Diencephalon (tissue), 1 donor: Measurements from ENCODE around the gene ZNF584. TPM values are rescaled to one million over a fixed set of nuclear protein-coding genes. Genes with fewer than 3 reads are reported as not detected.

ENCODE experiments used
- small RNA-seq: library from RNA; depleted of rRNA; stranded (forward); fragments of <200 nt; gene quantifications from one replicate; pipeline ENCODE3, GENCODE V24; 2014
- total RNA-seq: library from RNA; depleted of rRNA; stranded (reverse); fragments of >200 nt; gene quantifications from one replicate; pipeline ENCODE4 v1.2.3, GENCODE V29; 2014

Gene ZNF584
- 21.0 TPM for total RNA-seq

DNA sequence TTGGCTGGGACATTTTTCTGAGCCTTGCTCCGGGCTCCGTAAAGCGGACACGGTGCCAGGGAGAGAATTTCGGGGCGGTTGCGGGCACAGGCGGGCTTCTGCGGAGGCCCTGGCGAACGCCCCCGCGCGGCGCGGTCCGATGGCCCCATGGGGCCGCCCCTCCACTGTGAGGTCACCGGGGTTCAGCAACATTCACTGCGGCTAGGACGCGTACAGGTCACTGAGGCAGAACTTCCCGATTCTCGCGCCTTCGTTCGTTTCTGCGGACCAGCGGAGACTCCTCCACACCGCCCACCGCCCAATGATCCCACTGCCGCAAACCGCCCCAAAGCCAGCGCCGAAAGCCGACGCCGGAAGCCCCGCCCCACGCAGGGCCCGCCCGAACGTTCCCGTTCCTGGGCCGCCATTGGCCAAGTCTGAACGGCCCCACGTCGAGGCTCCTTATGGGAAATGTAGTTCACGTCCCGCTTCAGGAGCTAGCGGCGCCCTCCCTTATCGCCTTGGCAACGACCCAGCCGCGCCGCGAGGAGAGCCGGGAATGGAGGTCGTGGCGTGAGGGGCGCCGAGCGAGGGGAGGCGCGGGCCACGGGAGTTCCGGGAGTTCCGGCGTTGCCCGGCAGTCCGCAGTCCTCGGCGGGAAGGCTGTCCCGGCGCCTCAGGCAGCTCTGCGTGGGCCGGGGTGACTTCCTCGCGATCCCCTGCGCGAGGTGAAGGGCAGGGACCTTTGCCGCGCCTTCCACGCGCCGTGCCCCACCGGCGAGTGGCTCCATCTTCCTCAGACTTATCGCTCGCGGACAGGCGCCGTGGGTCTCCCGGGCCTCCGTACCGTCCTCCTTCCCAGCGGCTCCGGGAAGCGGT lies at the start of gene ZNF584:
Gene ZNF584, plus strand, starts transcription at position 498 of the 858 bp plus-strand sequence. CDS start 499 bp downstream, outside the sequence.

DNA sequence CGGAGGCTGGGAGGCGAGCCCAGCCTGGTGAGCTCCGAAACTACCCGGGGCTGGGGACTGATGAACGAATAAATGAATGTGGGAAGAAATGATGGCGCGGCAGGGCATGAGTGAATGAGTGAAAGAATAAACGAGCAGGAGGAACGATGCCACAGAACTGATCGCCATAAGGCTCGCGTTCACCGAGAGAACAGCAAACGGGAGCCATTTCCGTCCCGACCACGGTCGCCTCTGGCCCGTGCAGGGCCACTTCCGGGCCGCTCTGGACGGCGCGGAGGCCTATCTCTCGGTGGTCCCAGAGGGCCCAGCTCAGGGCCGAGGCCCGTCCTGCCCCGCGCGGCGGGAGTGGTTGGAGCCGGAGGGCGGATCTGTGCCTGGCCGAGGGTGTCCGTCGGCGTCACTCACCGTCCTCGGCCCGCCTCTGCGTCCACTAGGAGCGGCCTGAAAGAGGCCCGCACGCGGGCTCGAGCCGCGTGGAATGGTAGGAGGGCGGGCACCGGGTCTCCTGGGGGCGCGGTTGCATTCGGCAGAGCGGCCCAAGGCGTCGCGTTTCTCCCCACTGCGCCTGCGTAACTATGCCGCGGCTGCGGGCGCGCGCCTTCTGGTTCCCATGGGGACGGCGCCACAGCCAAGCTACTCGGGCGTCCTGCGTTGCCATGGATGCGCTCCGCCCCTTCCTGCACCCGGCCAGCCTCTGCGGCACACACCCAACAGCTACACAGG lies 46.0 kb upstream of the ZNF584 start, which contains the start of gene ZNF497:
Gene ZNF497, minus strand, starts transcription at position 480 of the 723 bp plus-strand sequence. CDS start 5,116 bp downstream, outside the sequence.

GRCh38 chr19:58380662-58381459 lies 27.6 kb upstream of the ZNF584 start, which contains the start of gene ZNF837:
TSS of gene ZNF837 (minus strand) at chr19:58381030. CDS start at chr19:58369332, 11,698 bp downstream.

GRCh38 chr19:58386576-58387337 lies 21.7 kb upstream of the ZNF584 start, which contains the start of gene RPS5:
TSS of gene RPS5 (plus strand) at chr19:58387269. CDS start at chr19:58388138, 869 bp downstream.

GRCh38 chr19:58395220-58395978 lies 13.1 kb upstream of the ZNF584 start, which contains the start of gene RNF225:
TSS of gene RNF225 (plus strand) at chr19:58395656. CDS start at chr19:58396090, 434 bp downstream.

GRCh38 chr19:58439576-58440554 lies 31.4 kb downstream of the ZNF584 start, which contains the start of gene ZNF132:
TSS of gene ZNF132 (minus strand) at chr19:58440153. CDS start at chr19:58439821, 332 bp downstream.

DNA sequence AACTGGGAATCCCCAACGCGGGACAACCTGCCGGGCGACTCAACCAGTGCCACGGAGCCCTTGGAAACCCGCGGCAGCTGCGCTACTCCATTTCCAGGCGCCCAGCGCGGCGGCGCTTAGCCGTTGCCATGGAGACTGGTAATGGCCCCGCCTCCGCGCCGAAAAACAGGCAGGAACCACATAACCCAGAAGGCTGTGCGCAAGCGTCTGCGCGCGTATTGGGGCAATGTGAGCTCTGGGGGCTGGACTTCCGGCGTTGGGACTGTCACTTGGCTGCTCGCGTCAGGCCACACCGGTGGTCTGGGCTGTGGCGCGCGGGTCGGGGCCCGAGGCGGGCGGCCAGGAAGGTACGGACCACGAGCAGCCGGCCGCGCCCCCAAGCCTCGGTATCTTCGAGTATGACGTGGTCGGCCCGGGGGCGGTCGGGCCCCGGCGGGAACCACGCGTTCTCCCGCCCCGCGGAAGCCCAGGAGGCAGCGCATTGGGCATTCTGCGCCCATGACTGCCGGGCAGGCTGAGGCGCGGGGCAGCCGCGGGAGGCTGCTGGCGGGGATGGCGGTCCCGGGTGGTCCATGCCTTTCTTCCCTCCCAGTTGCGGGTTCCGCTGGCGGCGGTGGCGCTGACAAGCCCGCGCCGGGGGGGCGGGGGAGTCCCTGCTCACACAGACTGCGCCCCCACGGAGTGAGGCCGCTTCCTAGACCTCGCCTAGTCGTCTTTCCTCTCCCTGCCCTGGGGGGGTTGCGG lies 43.1 kb downstream of the ZNF584 start, which contains the start of gene ZNF324B:
Gene ZNF324B, plus strand, starts transcription at position 265 of the 744 bp plus-strand sequence. CDS start 2,080 bp downstream, outside the sequence.

DNA sequence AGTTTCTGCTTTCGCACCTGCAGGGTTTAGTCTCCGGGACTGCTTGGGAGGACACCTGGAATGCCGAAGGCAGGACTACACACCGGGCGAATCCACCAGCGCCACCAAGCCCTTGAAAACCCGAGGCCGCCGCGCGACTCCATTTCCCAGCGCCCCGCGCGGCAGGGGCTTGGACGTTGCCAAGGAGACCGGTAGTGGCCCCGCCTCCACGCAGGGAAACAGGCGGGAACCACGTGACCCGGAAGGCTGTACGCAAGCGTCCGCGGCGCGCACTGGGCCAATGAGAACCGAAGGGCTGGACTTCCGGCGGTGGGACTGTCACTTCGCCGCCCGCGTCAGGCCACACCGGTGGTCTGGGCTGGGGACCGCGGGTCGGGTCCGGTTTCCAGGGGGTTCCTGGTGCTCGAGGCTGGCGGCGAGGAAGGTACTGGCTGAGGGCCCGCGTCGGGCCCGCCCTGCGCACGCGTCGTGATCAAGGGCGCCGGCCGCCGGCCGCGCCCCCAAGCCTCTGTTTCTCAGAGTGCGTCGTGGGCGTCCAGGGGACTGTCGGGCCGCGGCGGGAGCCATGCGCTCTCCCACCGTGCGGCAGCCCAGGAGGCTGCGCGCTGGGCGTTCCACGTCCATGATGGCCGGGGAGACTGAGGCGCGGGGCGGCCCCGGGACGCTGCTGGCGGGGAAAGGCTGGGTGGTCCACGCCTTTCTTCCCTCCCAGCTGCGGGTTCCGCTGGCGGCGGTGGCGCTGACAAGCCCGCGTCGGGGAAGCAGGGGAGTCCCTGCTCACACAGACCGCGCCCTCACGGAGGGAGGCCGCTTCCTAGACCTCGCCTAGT lies 58.5 kb downstream of the ZNF584 start, which contains the start of gene ZNF324:
Gene ZNF324, plus strand, starts transcription at position 321 of the 830 bp plus-strand sequence. CDS start 2,106 bp downstream, outside the sequence.

Small RNAs within 50 kb of the gene (small RNA-seq; reads per million reads assigned to genes)
- 0.08 reads per million for gene MIR4754
- 0.08 reads per million for gene RNA5SP473

Other genes starting within 250 kb of the ZNF584 start
- gene ZNF274, start 225.6 kb upstream of the ZNF584 start, total RNA-seq: 20.8 TPM
- gene ZNF544, start 179.7 kb upstream of the ZNF584 start, total RNA-seq: 62.3 TPM
- 14.1 TPM for gene ZNF8, start 129.7 kb upstream of the ZNF584 start, total RNA-seq
- gene ERVK3-1, start 103.3 kb upstream of the ZNF584 start, total RNA-seq: 27.9 TPM
- gene ZSCAN22, start 81.7 kb upstream of the ZNF584 start, total RNA-seq: 2.5 TPM
- gene A1BG, start 55.2 kb upstream of the ZNF584 start, total RNA-seq: 1.2 TPM
- 6.2 TPM for gene ZNF497, start 45.9 kb upstream of the ZNF584 start, total RNA-seq
- gene ZNF837, start 27.6 kb upstream of the ZNF584 start, total RNA-seq: 1.2 TPM
- 1,092 TPM for gene RPS5, start 21.4 kb upstream of the ZNF584 start, total RNA-seq
- not detected for gene RNF225, start 13.0 kb upstream of the ZNF584 start, total RNA-seq
- 14.1 TPM for gene ZNF132, start 31.5 kb downstream of the ZNF584 start, total RNA-seq
- 17.5 TPM for gene ZNF324B, start 43.0 kb downstream of the ZNF584 start, total RNA-seq
- gene ZNF324, start 58.4 kb downstream of the ZNF584 start, total RNA-seq: 23.3 TPM
- 8.8 TPM for gene ZNF446, start 67.7 kb downstream of the ZNF584 start, total RNA-seq
- gene SLC27A5, start 103.3 kb downstream of the ZNF584 start, total RNA-seq: 9.5 TPM
- 8.8 TPM for gene ZBTB45, start 111.2 kb downstream of the ZNF584 start, total RNA-seq
- 233 TPM for gene TRIM28, start 135.4 kb downstream of the ZNF584 start, total RNA-seq
- 68.5 TPM for gene CHMP2A, start 146.5 kb downstream of the ZNF584 start, total RNA-seq
- 75.2 TPM for gene UBE2M, start 150.0 kb downstream of the ZNF584 start, total RNA-seq
- 15.9 TPM for gene MZF1, start 164.7 kb downstream of the ZNF584 start, total RNA-seq